AG04450 (cell line): ENCODE data around the gene LYPD1. TPM values are rescaled to one million over a fixed set of nuclear protein-coding genes. Genes with fewer than 3 reads are reported as not detected.

Experiments used
- CTCF ChIA-PET: fragments of 300-600, 350-600 bp; formaldehyde crosslinking; extraction: SDS; loops from one replicate; lab custom pipeline; 2022; ENCODE audit warnings: antibody characterized with exemption, inconsistent platforms; lab: Charles Lee
- POLR2A ChIA-PET: fragments of 350-600 bp; formaldehyde crosslinking; extraction: SDS; loops from one replicate; lab custom pipeline; 2021; ENCODE audit warnings: antibody characterized with exemption, inconsistent platforms; lab: Yijun Ruan, JAX
- DNase-seq: peaks from one replicate; pipeline ENCODE4 v3.0.0-alpha.2; 2011; ENCODE audit warnings: low read depth, low spot score
- H3K27ac ChIP-seq: one replicate; pipeline ENCODE4 v1.5.1; 2012; ENCODE audit warnings: low read depth, low read length, control low read depth
- H3K27me3 ChIP-seq: one replicate; pipeline ENCODE4 v1.6.0; 2012; ENCODE audit warnings: low read length; ENCODE audit not compliant: control insufficient read depth, insufficient read depth
- H3K4me3 ChIP-seq: 2 replicates; pipeline ENCODE4 v1.5.1; 2011; ENCODE audit warnings: mild to moderate bottlenecking, low read depth, low read length, control low read depth
- H3K9me3 ChIP-seq: 2 replicates; pipeline ENCODE4 v1.5.1; 2012; ENCODE audit warnings: low read length; ENCODE audit not compliant: control insufficient read depth, insufficient read depth
- polyA plus RNA-seq: library from polyadenylated mRNA; depleted of rRNA; stranded (reverse); fragments of >200 nt; gene quantifications from 2 replicates; pipeline ENCODE4 v1.2.3, GENCODE V29; 2011
- TF ChIP-seq, protein P1 (sequence below): IDR thresholded peaks from 2 replicates; pipeline ENCODE4 v1.5.1; 2011; ENCODE audit warnings: low read depth, low read length, control low read depth, inconsistent platforms

LYPD1 gene
- polyA plus RNA-seq, 1 experiment = 60.3 TPM

DNA sequence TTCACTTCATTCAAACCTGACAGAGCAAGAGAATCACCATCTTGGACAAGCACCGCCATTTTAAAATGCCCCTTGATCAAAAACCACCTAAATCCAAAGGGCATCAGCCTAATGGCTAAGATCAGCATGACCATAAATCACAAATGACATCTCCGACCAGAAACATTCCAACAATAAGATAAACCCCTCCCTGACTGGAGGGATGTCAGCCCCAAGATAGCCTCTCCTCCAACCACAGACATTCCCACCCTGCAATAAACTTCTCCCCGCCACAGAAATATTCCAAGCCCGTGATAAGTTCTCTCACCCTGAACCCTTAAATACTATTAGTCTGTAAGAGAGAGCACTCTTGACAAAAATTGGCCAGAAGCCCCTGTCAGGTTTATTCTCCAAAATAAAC, 21.6 kb upstream of the LYPD1 start:
- DNase-seq = no peak
- Histone ChIP-seq H3K4me3 (no peak overlapping the region), H3K27ac (peak overlapping the region; percentile 53), H3K27me3 (no peaks in the 10 kb centered on the region), H3K9me3 (no peaks in the 10 kb centered on the region)
- POLR2A ChIA-PET = interaction anchor here (1.2 kb wide), 1 partner anchor 10 kb away, joined by 3 read pairs; no protein-coding TSS in a partner anchor
- CTCF ChIA-PET = interaction anchor here (1.7 kb wide), 1 partner anchor 14 kb away, joined by 7 read pairs; no protein-coding TSS in a partner anchor
- TF ChIP-seq, protein P1, sequence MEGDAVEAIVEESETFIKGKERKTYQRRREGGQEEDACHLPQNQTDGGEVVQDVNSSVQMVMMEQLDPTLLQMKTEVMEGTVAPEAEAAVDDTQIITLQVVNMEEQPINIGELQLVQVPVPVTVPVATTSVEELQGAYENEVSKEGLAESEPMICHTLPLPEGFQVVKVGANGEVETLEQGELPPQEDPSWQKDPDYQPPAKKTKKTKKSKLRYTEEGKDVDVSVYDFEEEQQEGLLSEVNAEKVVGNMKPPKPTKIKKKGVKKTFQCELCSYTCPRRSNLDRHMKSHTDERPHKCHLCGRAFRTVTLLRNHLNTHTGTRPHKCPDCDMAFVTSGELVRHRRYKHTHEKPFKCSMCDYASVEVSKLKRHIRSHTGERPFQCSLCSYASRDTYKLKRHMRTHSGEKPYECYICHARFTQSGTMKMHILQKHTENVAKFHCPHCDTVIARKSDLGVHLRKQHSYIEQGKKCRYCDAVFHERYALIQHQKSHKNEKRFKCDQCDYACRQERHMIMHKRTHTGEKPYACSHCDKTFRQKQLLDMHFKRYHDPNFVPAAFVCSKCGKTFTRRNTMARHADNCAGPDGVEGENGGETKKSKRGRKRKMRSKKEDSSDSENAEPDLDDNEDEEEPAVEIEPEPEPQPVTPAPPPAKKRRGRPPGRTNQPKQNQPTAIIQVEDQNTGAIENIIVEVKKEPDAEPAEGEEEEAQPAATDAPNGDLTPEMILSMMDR = no peak

DNA sequence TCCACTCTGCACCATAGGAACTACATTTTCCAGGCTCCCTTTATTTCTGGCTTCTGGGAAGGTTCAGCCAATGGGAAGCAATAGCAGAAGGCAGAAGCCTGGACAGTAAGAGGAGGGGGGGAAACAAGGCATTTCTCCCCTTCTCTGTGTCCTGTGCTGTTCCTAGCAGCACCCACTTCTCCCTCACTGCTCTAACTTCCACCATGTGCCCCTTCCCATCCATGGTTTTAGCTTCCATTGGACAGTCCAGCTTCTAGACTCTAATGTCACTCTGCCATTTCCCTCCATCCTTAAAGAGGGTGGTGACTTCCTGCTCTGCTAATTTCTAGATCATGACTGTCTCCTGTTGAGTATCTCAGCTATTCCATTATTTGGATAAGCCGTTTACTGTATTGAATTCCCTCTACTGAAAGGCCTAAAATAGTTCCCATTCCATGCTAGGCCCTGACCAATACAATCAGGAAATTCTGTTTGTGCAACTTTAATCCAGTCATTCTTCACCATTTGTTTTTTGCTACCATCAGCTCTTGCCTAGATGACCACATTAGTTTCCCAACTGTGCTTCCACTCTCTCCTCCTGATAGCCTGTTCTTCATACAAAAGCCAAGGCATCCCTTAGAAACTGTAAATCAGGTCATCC, 20.8 kb upstream of the LYPD1 start:
- CTCF ChIA-PET = interaction anchor here (1.7 kb wide), 1 partner anchor 13 kb away, joined by 7 read pairs; no protein-coding TSS in a partner anchor
- DNase-seq = peak; percentile 61
- peak overlapping the region; percentile 73 for H3K27ac ChIP-seq

DNA sequence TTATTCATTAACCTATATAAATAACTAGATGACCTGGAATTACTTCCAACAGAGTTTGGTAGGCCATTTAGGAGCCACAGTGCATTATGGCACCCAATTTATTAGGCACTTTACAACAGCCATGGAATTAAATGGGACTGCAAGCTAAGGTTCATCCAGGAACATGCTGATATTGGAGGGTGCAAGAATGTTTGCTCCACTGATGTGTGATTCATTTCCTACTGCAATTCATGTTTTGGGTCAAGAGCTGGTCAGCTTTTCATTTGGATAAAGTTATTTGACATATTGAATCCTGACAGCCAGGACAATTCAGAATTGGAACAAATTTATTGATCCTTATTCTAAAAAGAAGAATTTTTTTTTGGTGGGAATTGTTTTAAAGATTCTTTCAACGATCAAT, 11.8 kb upstream of the LYPD1 start:
- H3K27ac ChIP-seq = no peak overlapping the region
- ChIA-PET CTCF (interaction anchor here (1.1 kb wide), 1 partner anchor 135 kb away, joined by 3 read pairs; no protein-coding TSS in a partner anchor), POLR2A (interaction anchor here (1.0 kb wide), 1 partner anchor 9 kb away, joined by 3 read pairs; no protein-coding TSS in a partner anchor)
- H3K4me3 ChIP-seq = no peak overlapping the region
- TF ChIP-seq, protein P1 = no peak
- no peaks in the 10 kb centered on the region for H3K27me3 ChIP-seq
- DNase-seq = no peak
- no peaks in the 10 kb centered on the region for H3K9me3 ChIP-seq

More for the DNA sequence above, 20.8 kb upstream of the LYPD1 start:
- no peak overlapping the region for H3K4me3 ChIP-seq
- POLR2A ChIA-PET = interaction anchor here (1.2 kb wide), 1 partner anchor 9 kb away, joined by 3 read pairs; no protein-coding TSS in a partner anchor
- TF ChIP-seq, protein P1 = no peak
- no peaks in the 10 kb centered on the region for H3K9me3 ChIP-seq
- H3K27me3 ChIP-seq = no peaks in the 10 kb centered on the region

DNA sequence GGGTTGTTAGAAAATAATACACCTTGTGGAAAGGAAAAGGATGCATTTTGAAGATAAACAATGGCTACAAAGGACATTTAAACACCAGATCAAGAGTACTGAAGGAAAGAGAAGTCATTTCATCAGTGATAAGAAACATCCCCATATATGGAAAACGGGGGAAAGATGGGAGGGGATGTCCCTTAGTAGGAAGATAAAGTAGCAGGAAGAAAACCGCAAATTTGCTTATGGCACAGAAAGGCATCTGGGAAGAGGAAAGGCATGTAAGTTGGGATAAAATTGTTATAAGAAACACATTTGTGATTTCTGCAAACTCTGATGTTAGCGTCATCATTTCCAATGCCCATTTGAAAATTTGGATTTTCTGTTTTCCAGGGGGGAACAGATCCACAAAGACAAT, 10.5 kb upstream of the LYPD1 start:
- H3K27ac ChIP-seq = no peak overlapping the region
- no peaks in the 10 kb centered on the region for H3K27me3 ChIP-seq
- no peaks in the 10 kb centered on the region for H3K9me3 ChIP-seq
- no peak overlapping the region for H3K4me3 ChIP-seq
- CTCF ChIA-PET = no interaction called here
- TF ChIP-seq, protein P1 = no peak
- POLR2A ChIA-PET = no interaction called here
- DNase-seq = no peak

DNA sequence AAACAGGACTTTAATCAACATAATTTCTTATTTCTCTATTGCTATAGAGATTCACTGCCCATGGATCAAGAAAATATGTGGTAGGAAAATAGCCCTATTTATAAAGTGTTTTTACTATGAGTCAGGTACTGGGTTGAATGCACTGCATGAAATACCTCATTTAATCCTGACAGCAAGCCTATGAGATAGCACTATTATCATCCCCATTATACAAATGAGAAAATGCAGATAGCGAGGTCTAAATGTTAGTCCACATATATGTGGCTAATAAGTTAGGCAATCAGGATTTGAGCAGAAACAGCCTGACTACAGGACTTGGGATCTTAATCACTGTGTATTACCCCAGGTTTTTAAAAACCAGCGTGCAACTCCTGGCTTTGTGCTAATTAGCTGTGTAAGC, 8.5 kb upstream of the LYPD1 start:
- ChIA-PET CTCF (interaction anchor here (1.0 to 2.1 kb wide), 2 partner anchors 9 to 12 kb away, joined by 3 to 7 read pairs; no protein-coding TSS in a partner anchor), POLR2A (no interaction called here)
- no peak for DNase-seq
- Histone ChIP-seq H3K27ac (no peak overlapping the region), H3K27me3 (no peaks in the 10 kb centered on the region), H3K9me3 (no peaks in the 10 kb centered on the region), H3K4me3 (no peak overlapping the region)
- TF ChIP-seq, protein P1 = no peak
